HG03064 (cell line): ENCODE data around the gene SHISA3.

Experiments used
- ATAC-seq: cut with Tn5 transposase; IDR thresholded peaks from one replicate; pipeline ENCODE4 v1.9.1; 2021; ENCODE audit warnings: low read depth; ENCODE audit not compliant: unreplicated experiment

The SHISA3 gene

DNA sequence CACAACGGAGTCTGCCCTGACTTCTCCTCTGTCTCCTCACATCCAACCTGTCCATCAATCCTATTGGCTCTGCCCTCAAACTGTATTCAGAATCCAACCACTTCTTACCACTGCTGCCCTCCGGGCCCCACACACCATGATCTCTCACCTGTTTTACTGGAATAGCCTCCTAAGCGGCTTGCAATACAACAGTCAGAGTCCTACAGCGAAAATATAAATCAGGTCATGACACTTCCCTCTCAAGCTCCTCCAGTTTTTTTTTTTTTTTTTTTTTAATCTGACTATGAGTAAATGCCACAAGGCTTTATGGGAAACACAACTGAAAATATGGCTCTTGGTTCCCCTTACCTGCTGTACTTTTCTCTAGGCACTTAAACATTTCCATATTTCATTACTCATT is 42.8 kb downstream of the SHISA3 start:
- ATAC-seq, result no peak

DNA sequence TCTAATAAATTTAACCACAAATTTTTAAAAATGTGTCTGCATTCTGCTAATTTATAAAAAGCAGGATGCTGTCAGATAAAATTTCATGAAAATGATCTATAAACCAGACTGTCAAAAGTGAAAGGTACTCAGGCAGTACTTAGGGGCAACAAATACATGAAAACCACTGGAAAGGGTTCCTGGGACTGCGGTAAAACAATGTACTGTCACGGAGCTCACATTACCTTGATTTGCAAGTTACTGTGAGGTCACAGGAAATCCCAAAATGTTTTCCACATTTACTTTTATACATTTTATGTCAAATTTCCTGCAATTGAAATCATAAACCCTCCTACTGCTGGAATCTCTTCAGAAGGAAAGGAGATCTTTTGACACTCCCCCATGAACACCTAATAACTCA is 45.3 kb downstream of the SHISA3 start:
- ATAC-seq, result no peak

DNA sequence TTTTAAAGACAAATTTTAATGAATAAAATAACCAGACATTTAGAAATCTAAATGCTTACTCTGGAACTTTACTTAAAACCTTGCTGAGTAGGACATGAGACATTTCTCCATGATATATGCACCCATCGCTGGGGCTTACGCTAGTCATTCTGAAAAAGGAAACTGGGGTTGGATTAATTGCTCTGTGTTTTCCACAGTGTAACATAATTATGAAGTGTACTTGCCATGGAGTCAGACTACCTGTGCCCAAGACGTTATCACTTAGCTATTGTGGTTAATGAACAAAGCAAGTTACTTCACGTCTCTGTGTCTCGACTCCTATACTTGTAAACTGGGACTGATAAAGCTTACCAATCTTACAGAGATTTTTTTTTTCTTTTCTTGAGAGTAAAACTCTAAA is 47.8 kb downstream of the SHISA3 start:
- no peak for ATAC-seq

DNA sequence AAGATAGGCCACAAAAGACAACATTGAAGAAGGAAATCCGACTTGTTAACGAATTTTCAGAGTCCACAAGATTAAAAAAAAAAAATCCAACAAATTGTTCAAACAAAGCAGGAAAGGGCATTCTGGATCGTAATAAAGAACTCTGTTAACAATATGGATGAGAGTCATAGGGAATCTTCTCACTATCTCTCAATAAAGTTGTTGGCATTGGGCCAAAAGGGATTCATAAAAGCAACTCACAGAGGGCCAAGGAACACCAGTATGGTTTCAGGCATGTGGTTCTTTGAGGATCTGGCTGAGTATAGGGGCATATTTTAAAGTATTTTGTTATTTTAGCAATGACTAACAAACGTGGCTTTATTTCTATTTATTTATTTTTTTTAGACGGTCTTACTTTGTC is 49.5 kb downstream of the SHISA3 start:
- no peak for ATAC-seq
